K562 (cell line): Measurements from ENCODE around the gene PLCB3. TPM values are rescaled to one million over a fixed set of nuclear protein-coding genes. Genes with fewer than 3 reads are reported as not detected.

Experiments
- BCL6 ChIP-seq: fragments of 250-450 bp; sonication (Bioruptor Pico); IDR thresholded peaks from 2 replicates; pipeline ENCODE4 v1.4.0; 2020
- BRCA1 ChIP-seq, 2 experiments: fragments of 450-650 bp in 1 of 2; sonication (generic) in 1 of 2; formaldehyde crosslinking in 1 of 2; IDR thresholded peaks; 2 replicates each; pipeline versions ENCODE4 v1.5.0 to v1.6.1; 2017 to 2020; ENCODE audit warnings: mild to moderate bottlenecking in 1 of 2, missing genetic modification reagents in 1 of 2
- BRD4 ChIP-seq: fragments of 200-600 bp; sonication (generic); IDR thresholded peaks from 2 replicates; pipeline ENCODE4 v1.6.1; 2017; ENCODE audit warnings: inconsistent platforms
- CBX8 ChIP-seq: fragments of 200-600 bp; sonication (generic); IDR thresholded peaks from 2 replicates; pipeline ENCODE4 v1.6.1; 2012; ENCODE audit warnings: borderline replicate concordance, mixed run types, low read depth, mild to moderate bottlenecking, moderate library complexity, mixed read lengths, low read length, control low read depth, inconsistent platforms; ENCODE audit not compliant: poor library complexity, severe bottlenecking; ENCODE audit errors: extremely low read depth
- IRF2 ChIP-seq: sonication (generic); formaldehyde crosslinking; IDR thresholded peaks from 2 replicates; pipeline ENCODE4 v1.8.1; 2022; ENCODE audit warnings: mild to moderate bottlenecking, missing genetic modification reagents
- MED1 ChIP-seq: sonication (generic); formaldehyde crosslinking; IDR thresholded peaks from 2 replicates; pipeline ENCODE4 v1.8.1; 2023; ENCODE audit warnings: missing genetic modification reagents, borderline replicate concordance
- MEIS2 ChIP-seq: fragments of 450-650 bp; IDR thresholded peaks from 2 replicates; pipeline ENCODE4 v1.6.1; 2014; ENCODE audit warnings: mild to moderate bottlenecking; ENCODE audit not compliant: partially characterized antibody
- MYC ChIP-seq, 2 experiments: fragments of 250-450 bp in 1 of 2; sonication (Bioruptor Pico) in 1 of 2; IDR thresholded peaks; 2 replicates each; pipeline versions ENCODE4 v1.5.1 to v1.6.1; 2012 to 2021; ENCODE audit warnings: low read depth in 2 of 2, borderline replicate concordance in 1 of 2, improper control_type of control experiment in 1 of 2, low read length in 1 of 2, mild to moderate bottlenecking in 1 of 2, moderate library complexity in 1 of 2
- RBBP5 ChIP-seq: fragments of 200-600 bp; sonication (generic); IDR thresholded peaks from 2 replicates; pipeline ENCODE4 v1.6.1; 2012; ENCODE audit warnings: borderline replicate concordance, mild to moderate bottlenecking, low read length, control low read depth, inconsistent platforms; ENCODE audit not compliant: insufficient read depth, poor library complexity, severe bottlenecking
- XRCC5 ChIP-seq: fragments of 200-400 bp; formaldehyde crosslinking; IDR thresholded peaks from 2 replicates; pipeline ENCODE4 v1.6.1; 2017; ENCODE audit warnings: low read depth, mild to moderate bottlenecking, low read length
- ZNF395 ChIP-seq: fragments of 200-800 bp; sonication (Bioruptor generic); IDR thresholded peaks from 2 replicates; pipeline ENCODE4 v1.6.1; 2017; ENCODE audit warnings: missing genetic modification characterization, missing compliant biosample characterization
- polyA plus RNA-seq, 8 experiments: library from polyadenylated mRNA; depleted of rRNA in 4 of 8; stranded (reverse) in 5 of 8; unstranded in 3 of 8; fragments of >200 nt; fragmentation: Nextera tagmentation in 2 of 8; fragmentation: Illumina TruSeq in 1 of 8; extraction: Ambion mirVana in 2 of 8; extraction: Trizol in 1 of 8; gene quantifications; 2 replicates each; pipeline versions ENCODE4 v1.2.1 to v1.2.3, GENCODE V29; 2011 to 2014; ENCODE audit warnings: inconsistent platforms in 1 of 8, missing spikeins in 1 of 8
- total RNA-seq, 7 experiments: library from RNA; depleted of rRNA in 6 of 7; stranded (reverse); fragments of >200 nt in 6 of 7; fragmentation: Illumina TruSeq in 2 of 7; extraction: Trizol in 2 of 7; gene quantifications; 2 replicates each; pipeline versions ENCODE4 v1.2.1 to v1.2.3, GENCODE V29; 2011 to 2021; ENCODE audit warnings: low replicate concordance in 1 of 7
- TF ChIP-seq, protein P1 (sequence below), 2 experiments: fragments of 450-650 bp; IDR thresholded peaks; 2 replicates each; pipeline ENCODE4 v1.6.1; 2018; ENCODE audit warnings: mild to moderate bottlenecking in 2 of 2, low read depth in 1 of 2; ENCODE audit not compliant: partially characterized antibody in 2 of 2
- TF ChIP-seq, protein P2 (sequence below): fragments of 250-450 bp; sonication (Bioruptor Pico); IDR thresholded peaks from 2 replicates; pipeline ENCODE4 v1.5.0; 2021; ENCODE audit warnings: mild to moderate bottlenecking, borderline replicate concordance
- TF ChIP-seq, protein P3 (sequence below): sonication (generic); formaldehyde crosslinking; IDR thresholded peaks from 2 replicates; pipeline ENCODE4 v1.8.0; 2023; ENCODE audit warnings: mild to moderate bottlenecking, missing genetic modification reagents
- TF ChIP-seq, protein P4 (sequence below): sonication (generic); formaldehyde crosslinking; IDR thresholded peaks from 2 replicates; pipeline ENCODE4 v1.8.0; 2022; ENCODE audit warnings: mild to moderate bottlenecking, missing genetic modification reagents

Gene PLCB3
- total and polyA plus RNA-seq, 9 of the 15 experiments (the other 6 are each of a cell fraction or from before 2014, with no cell fraction given): 0.31 to 44.8 (median 14.6) TPM

- TF ChIP-seq, protein P1, sequence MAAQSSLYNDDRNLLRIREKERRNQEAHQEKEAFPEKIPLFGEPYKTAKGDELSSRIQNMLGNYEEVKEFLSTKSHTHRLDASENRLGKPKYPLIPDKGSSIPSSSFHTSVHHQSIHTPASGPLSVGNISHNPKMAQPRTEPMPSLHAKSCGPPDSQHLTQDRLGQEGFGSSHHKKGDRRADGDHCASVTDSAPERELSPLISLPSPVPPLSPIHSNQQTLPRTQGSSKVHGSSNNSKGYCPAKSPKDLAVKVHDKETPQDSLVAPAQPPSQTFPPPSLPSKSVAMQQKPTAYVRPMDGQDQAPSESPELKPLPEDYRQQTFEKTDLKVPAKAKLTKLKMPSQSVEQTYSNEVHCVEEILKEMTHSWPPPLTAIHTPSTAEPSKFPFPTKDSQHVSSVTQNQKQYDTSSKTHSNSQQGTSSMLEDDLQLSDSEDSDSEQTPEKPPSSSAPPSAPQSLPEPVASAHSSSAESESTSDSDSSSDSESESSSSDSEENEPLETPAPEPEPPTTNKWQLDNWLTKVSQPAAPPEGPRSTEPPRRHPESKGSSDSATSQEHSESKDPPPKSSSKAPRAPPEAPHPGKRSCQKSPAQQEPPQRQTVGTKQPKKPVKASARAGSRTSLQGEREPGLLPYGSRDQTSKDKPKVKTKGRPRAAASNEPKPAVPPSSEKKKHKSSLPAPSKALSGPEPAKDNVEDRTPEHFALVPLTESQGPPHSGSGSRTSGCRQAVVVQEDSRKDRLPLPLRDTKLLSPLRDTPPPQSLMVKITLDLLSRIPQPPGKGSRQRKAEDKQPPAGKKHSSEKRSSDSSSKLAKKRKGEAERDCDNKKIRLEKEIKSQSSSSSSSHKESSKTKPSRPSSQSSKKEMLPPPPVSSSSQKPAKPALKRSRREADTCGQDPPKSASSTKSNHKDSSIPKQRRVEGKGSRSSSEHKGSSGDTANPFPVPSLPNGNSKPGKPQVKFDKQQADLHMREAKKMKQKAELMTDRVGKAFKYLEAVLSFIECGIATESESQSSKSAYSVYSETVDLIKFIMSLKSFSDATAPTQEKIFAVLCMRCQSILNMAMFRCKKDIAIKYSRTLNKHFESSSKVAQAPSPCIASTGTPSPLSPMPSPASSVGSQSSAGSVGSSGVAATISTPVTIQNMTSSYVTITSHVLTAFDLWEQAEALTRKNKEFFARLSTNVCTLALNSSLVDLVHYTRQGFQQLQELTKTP (IDR thresholded peaks at IDR 0.05; ENCODE audit: low read depth in 1 of 2, partially characterized antibody in 2 of 2): no peak
- no peak for TF ChIP-seq BRCA1 (IDR thresholded peaks at IDR 0.05)
- no peak for TF ChIP-seq BRCA1 (CRISPR knock-in tag; IDR thresholded peaks at IDR 0.05)
- TF ChIP-seq ZNF395 (CRISPR knock-in tag): no peak
- TF ChIP-seq CBX8: no peak
- TF ChIP-seq BRD4: no peak; the same call in 1 of the 2 replicates
- TF ChIP-seq, protein P2, sequence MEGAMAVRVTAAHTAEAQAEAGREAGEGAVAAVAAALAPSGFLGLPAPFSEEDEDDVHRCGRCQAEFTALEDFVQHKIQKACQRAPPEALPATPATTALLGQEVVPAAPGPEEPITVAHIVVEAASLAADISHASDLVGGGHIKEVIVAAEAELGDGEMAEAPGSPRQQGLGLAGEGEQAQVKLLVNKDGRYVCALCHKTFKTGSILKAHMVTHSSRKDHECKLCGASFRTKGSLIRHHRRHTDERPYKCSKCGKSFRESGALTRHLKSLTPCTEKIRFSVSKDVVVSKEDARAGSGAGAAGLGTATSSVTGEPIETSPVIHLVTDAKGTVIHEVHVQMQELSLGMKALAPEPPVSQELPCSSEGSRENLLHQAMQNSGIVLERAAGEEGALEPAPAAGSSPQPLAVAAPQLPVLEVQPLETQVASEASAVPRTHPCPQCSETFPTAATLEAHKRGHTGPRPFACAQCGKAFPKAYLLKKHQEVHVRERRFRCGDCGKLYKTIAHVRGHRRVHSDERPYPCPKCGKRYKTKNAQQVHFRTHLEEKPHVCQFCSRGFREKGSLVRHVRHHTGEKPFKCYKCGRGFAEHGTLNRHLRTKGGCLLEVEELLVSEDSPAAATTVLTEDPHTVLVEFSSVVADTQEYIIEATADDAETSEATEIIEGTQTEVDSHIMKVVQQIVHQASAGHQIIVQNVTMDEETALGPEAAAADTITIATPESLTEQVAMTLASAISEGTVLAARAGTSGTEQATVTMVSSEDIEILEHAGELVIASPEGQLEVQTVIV (CRISPR knock-in tag): no peak
- TF ChIP-seq RBBP5: peak; percentile 8
- TF ChIP-seq MED1: no peak
- peak; percentile 53 for TF ChIP-seq MEIS2
- peak; percentile 76; the same call in 1 of the 2 replicates for TF ChIP-seq XRCC5
- no peak for TF ChIP-seq IRF2 (CRISPR knock-in tag)
- TF ChIP-seq BCL6 (CRISPR knock-in tag): no peak
- TF ChIP-seq, protein P3, sequence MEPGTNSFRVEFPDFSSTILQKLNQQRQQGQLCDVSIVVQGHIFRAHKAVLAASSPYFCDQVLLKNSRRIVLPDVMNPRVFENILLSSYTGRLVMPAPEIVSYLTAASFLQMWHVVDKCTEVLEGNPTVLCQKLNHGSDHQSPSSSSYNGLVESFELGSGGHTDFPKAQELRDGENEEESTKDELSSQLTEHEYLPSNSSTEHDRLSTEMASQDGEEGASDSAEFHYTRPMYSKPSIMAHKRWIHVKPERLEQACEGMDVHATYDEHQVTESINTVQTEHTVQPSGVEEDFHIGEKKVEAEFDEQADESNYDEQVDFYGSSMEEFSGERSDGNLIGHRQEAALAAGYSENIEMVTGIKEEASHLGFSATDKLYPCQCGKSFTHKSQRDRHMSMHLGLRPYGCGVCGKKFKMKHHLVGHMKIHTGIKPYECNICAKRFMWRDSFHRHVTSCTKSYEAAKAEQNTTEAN: no peak
- TF ChIP-seq, protein P4, sequence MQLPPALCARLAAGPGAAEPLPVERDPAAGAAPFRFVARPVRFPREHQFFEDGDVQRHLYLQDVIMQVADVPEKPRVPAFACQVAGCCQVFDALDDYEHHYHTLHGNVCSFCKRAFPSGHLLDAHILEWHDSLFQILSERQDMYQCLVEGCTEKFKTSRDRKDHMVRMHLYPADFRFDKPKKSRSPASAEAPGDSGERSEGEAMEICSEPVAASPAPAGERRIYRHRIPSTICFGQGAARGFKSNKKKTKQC (CRISPR knock-in tag): peak; percentile 66; the same call in 1 of the 2 replicates
- no peak for TF ChIP-seq MYC (IDR thresholded peaks at IDR 0.05; ENCODE audit: low read depth, low read length)
- TF ChIP-seq MYC (CRISPR knock-in tag; IDR thresholded peaks at IDR 0.05; ENCODE audit: borderline replicate concordance, low read depth): no peak
Measured at GRCh38 chr11:64269540-64270220, 18.4 kb downstream of the PLCB3 start (continued).
